ENCODE measurements around the gene PIGP. TPM values are rescaled to one million over a fixed set of nuclear protein-coding genes. Genes with fewer than 3 reads are reported as not detected.

Gene PIGP
- total and polyA plus RNA-seq, 9 of the 15 experiments (the other 6 are each of a cell fraction or from before 2014, with no cell fraction given) = 18.3 to 122 (median 35.6) TPM

DNA sequence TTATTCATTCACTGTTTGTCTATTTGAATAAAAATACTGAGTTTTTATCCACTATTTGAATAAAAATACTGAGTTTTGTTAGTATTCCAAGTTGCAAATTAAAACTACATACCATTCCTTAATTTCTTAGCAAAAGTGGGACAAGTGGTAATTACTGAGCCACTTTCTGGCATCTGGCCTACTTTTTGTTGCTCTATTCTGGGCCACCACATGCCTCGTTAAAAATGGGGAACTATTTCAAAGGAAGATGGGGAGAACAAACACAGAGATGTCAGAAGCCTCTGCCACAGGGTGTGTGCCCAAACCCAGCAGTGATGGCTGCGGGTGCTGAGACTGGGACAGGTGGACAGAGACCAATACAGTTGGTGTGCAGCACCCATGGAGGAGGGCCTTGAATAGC, 14.6 kb downstream of the PIGP start (continued):
- TF ChIP-seq, protein P1, sequence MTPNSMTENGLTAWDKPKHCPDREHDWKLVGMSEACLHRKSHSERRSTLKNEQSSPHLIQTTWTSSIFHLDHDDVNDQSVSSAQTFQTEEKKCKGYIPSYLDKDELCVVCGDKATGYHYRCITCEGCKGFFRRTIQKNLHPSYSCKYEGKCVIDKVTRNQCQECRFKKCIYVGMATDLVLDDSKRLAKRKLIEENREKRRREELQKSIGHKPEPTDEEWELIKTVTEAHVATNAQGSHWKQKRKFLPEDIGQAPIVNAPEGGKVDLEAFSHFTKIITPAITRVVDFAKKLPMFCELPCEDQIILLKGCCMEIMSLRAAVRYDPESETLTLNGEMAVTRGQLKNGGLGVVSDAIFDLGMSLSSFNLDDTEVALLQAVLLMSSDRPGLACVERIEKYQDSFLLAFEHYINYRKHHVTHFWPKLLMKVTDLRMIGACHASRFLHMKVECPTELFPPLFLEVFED (CRISPR knock-in tag; conservative IDR thresholded peaks at IDR 0.05) = no peak
- TF ChIP-seq NFYB (IDR thresholded peaks at IDR 0.05; ENCODE audit: extremely low read depth, insufficient read length) (no peak), RBM22 (IDR thresholded peaks at IDR 0.05; ENCODE audit: low read depth, low read length, poor library complexity, severe bottlenecking) (no peak), CBX5 (IDR thresholded peaks at IDR 0.05; ENCODE audit: borderline replicate concordance, low read depth) (no peak), MEIS2 (IDR thresholded peaks at IDR 0.05; ENCODE audit: partially characterized antibody) (no peak), SMARCE1 (IDR thresholded peaks at IDR 0.05) (no peak), ZSCAN32 (CRISPR knock-in tag; IDR thresholded peaks at IDR 0.05) (no peak), PHF8 (IDR thresholded peaks at IDR 0.05; ENCODE audit: borderline replicate concordance, low read length) (no peak)

DNA sequence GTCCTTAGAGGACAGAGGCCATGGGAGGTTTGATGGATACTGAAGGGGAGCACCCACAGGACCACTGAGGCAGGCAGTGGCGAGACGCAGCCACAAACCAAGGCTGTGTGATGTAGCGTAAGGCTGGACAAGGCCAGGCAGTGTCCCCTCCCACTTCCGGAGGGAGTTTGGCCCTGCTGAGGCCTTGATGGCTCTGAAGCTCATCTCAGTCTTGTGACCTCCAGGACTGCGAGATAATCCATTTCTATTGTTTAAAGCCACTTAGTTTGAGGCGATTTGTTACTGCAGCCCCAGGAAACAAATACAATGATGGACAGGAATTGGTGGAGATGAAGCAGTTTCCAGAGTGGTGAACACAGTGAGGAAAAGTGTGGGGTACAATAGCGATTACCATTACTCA, 15.3 kb downstream of the PIGP start:
- H3K36me3 ChIP-seq (ENCODE audit: control insufficient read depth, insufficient read depth, low read length) = no peaks in the 10 kb centered on the region
- no peak for DNase-seq (ENCODE audit: extremely low read depth in 1 of 4, low spot score in 3 of 4)
- no peak for ATAC-seq
- H3K79me2 ChIP-seq (ENCODE audit: control insufficient read depth, insufficient read depth, low read length) = no peaks in the 10 kb centered on the region
- H2AFZ ChIP-seq (ENCODE audit: low read depth, low read length) = 0 out of 2 replicates have a peak overlapping the region, but pooled peaks have one; percentile 1
- H3K4me2 ChIP-seq (ENCODE audit: insufficient read depth, low read length) = no peak overlapping the region
- no peak overlapping the region for H3K4me3 ChIP-seq
- no peak for FAIRE-seq
- ChIA-PET POLR2A (interaction anchor here (0.6 kb wide), 1 partner anchor 351 kb away, joined by 3 read pairs; no protein-coding TSS in a partner anchor), CTCF (ENCODE audit: low intra/inter-chr PET ratio) (no interaction called here)
- no peaks in the 10 kb centered on the region; a peak in 1 of 5 replicates for H3K4me1 ChIP-seq (replicated peaks in 1 of 2; ENCODE audit: control insufficient read depth in 2 of 2, insufficient read depth in 2 of 2, low read length in 2 of 2)
- no peaks in the 10 kb centered on the region for H3K9me1 ChIP-seq (ENCODE audit: control insufficient read depth, insufficient read depth, low read length)
- no peak overlapping the region for H3K27ac ChIP-seq (ENCODE audit: extremely low read depth, low read depth, low read length)
- WGBS (ENCODE audit: insufficient coverage, low coverage, missing lambda C conversion rate) = 59% methylated on average over 7 of the region's 7 CpGs
- intact Hi-C loops (cut with micrococcal nuclease) = no loop called here
- no peaks in the 10 kb centered on the region for H4K20me1 ChIP-seq (replicated peaks; ENCODE audit: control insufficient read depth, insufficient read depth, low read length)
- in situ Hi-C loops (cut with MboI) = no loop called here
- no TSS peak for BruUV-seq (replicated peaks)
- no peaks in the 10 kb centered on the region for H3K9me3 ChIP-seq (replicated peaks; ENCODE audit: control insufficient read depth, insufficient read depth, low read depth, low read length)
- H3K27me3 ChIP-seq (ENCODE audit: control insufficient read depth in 2 of 2, insufficient read depth in 2 of 2, low read length in 2 of 2) = no peaks in the 10 kb centered on the region
- H3K9ac ChIP-seq (ENCODE audit: insufficient read depth in 1 of 2, low read depth in 2 of 2, low read length in 2 of 2) = no peak overlapping the region
- TF ChIP-seq RAD51 (IDR thresholded peaks at IDR 0.05; ENCODE audit: borderline replicate concordance, low read depth) (no peak), KAT2B (IDR thresholded peaks at IDR 0.05; ENCODE audit: low read depth, low read length) (no peak), ZNF436 (CRISPR knock-in tag; IDR thresholded peaks at IDR 0.05) (no peak), IFI16 (CRISPR knock-in tag; IDR thresholded peaks at IDR 0.05) (no peak), SREBF1 (IDR thresholded peaks at IDR 0.05; ENCODE audit: borderline replicate concordance, low read depth, low read length) (no peak), BRD4 (IDR thresholded peaks at IDR 0.05) (no peak), HEY1 (CRISPR knock-in tag; IDR thresholded peaks at IDR 0.05; ENCODE audit: borderline replicate concordance) (no peak), ZZZ3 (IDR thresholded peaks at IDR 0.05) (no peak), ELF2 (CRISPR knock-in tag; IDR thresholded peaks at IDR 0.05) (no peak), FIP1L1 (IDR thresholded peaks at IDR 0.05; ENCODE audit: low read depth, low read length, poor library complexity, severe bottlenecking) (no peak)

All from K562 (cell line).